Measurements from ENCODE around the gene SOX6. TPM values are rescaled to one million over a fixed set of nuclear protein-coding genes. Genes with fewer than 3 reads are reported as not detected.

The SOX6 gene
- total RNA-seq, 1 donor from 2014 or later = 1.6 TPM

GRCh38 chr11:16318320-16318719 is 38.0 kb downstream of the SOX6 start:
- no peak overlapping the region for H3K27ac ChIP-seq
- intact Hi-C loops (cut with DNase I) = no loop called here
- H3K27me3 ChIP-seq = no peaks in the 10 kb centered on the region
- no peaks in the 10 kb centered on the region for H3K9me3 ChIP-seq
- no peak for DNase-seq (ENCODE audit: low spot score in 2 of 2)
- no peak for TF ChIP-seq CTCF (IDR thresholded peaks at IDR 0.05)
- no peaks in the 10 kb centered on the region for H3K36me3 ChIP-seq
- H3K4me1 ChIP-seq = no peaks in the 10 kb centered on the region
- no peak overlapping the region for H3K4me3 ChIP-seq

GRCh38 chr11:16317712-16318111 is 38.6 kb downstream of the SOX6 start:
- TF ChIP-seq CTCF (IDR thresholded peaks at IDR 0.05) = no peak
- intact Hi-C loops (cut with DNase I) = no loop called here
- Histone ChIP-seq H3K36me3 (no peaks in the 10 kb centered on the region), H3K27ac (no peak overlapping the region), H3K4me1 (no peaks in the 10 kb centered on the region), H3K27me3 (no peaks in the 10 kb centered on the region), H3K4me3 (no peak overlapping the region), H3K9me3 (no peaks in the 10 kb centered on the region)
- DNase-seq (ENCODE audit: low spot score in 2 of 2) = no peak

- H3K4me1 ChIP-seq = no peaks in the 10 kb centered on the region
- TF ChIP-seq CTCF (IDR thresholded peaks at IDR 0.05) = no peak
- intact Hi-C loops (cut with DNase I) = no loop called here
- no peaks in the 10 kb centered on the region for H3K9me3 ChIP-seq
- no peak overlapping the region for H3K27ac ChIP-seq
- no peaks in the 10 kb centered on the region for H3K27me3 ChIP-seq
- H3K4me3 ChIP-seq = no peak overlapping the region
- H3K36me3 ChIP-seq = no peaks in the 10 kb centered on the region
- no peak for DNase-seq (ENCODE audit: low spot score in 2 of 2)
Measured at GRCh38 chr11:16313846-16314245, 42.5 kb downstream of the SOX6 start.

GRCh38 chr11:16312233-16312765 is 44.0 kb downstream of the SOX6 start:
- H3K4me3 ChIP-seq = no peak overlapping the region
- H3K36me3 ChIP-seq = no peaks in the 10 kb centered on the region
- H3K4me1 ChIP-seq = no peaks in the 10 kb centered on the region
- no peaks in the 10 kb centered on the region for H3K9me3 ChIP-seq
- no peak for DNase-seq (ENCODE audit: low spot score in 2 of 2)
- no peak overlapping the region for H3K27ac ChIP-seq
- intact Hi-C loops (cut with DNase I) = no loop called here
- no peaks in the 10 kb centered on the region for H3K27me3 ChIP-seq
- TF ChIP-seq CTCF (IDR thresholded peaks at IDR 0.05) = no peak

GRCh38 chr11:16311831-16312230 is 44.5 kb downstream of the SOX6 start:
- intact Hi-C loops (cut with DNase I) = no loop called here
- H3K36me3 ChIP-seq = no peaks in the 10 kb centered on the region
- H3K4me1 ChIP-seq = no peaks in the 10 kb centered on the region
- H3K27me3 ChIP-seq = no peaks in the 10 kb centered on the region
- DNase-seq (ENCODE audit: low spot score in 2 of 2) = no peak
- TF ChIP-seq CTCF (IDR thresholded peaks at IDR 0.05) = no peak
- no peaks in the 10 kb centered on the region for H3K9me3 ChIP-seq
- no peak overlapping the region for H3K4me3 ChIP-seq
- H3K27ac ChIP-seq = no peak overlapping the region

GRCh38 chr11:16310943-16311342 is 45.4 kb downstream of the SOX6 start:
- no peak for DNase-seq (ENCODE audit: low spot score in 2 of 2)
- H3K27ac ChIP-seq = no peak overlapping the region
- H3K4me3 ChIP-seq = no peak overlapping the region
- intact Hi-C loops (cut with DNase I) = no loop called here
- no peak for TF ChIP-seq CTCF (IDR thresholded peaks at IDR 0.05)
- H3K4me1 ChIP-seq = no peaks in the 10 kb centered on the region
- H3K36me3 ChIP-seq = no peaks in the 10 kb centered on the region
- H3K27me3 ChIP-seq = no peaks in the 10 kb centered on the region
- no peaks in the 10 kb centered on the region for H3K9me3 ChIP-seq

Measured in ascending aorta (tissue), 2 donors.